Panc1 (cell line): ENCODE data around the gene IGSF5.

Experiments
- CTCF ChIP-seq: fragments of 450-650 bp; IDR thresholded peaks from 2 replicates; pipeline ENCODE4 v1.5.1; 2017; ENCODE audit warnings: mild to moderate bottlenecking
- POLR2AphosphoS5 ChIP-seq: IDR thresholded peaks from 2 replicates; pipeline ENCODE4 v1.6.1; 2012; ENCODE audit warnings: mild to moderate bottlenecking, low read depth, low read length, moderate library complexity

- TF ChIP-seq CTCF (no peak), POLR2AphosphoS5 (no peak)
These were observed 5.7 kb downstream of the IGSF5 start for GRCh38 chr21:39750670-39751069.
